GM18868 (cell line): ENCODE results near the gene ZNF653.
"Not testable (repeated sequence)": the region's sequence is repeated elsewhere in the genome, so short reads cannot be mapped to it uniquely, and the experiment has no call there.

Experiments
- ATAC-seq: cut with Tn5 transposase; IDR thresholded peaks from one replicate; pipeline ENCODE4 v1.9.1; 2021; ENCODE audit warnings: mild to moderate bottlenecking, moderate library complexity; ENCODE audit not compliant: unreplicated experiment

The ZNF653 gene

DNA sequence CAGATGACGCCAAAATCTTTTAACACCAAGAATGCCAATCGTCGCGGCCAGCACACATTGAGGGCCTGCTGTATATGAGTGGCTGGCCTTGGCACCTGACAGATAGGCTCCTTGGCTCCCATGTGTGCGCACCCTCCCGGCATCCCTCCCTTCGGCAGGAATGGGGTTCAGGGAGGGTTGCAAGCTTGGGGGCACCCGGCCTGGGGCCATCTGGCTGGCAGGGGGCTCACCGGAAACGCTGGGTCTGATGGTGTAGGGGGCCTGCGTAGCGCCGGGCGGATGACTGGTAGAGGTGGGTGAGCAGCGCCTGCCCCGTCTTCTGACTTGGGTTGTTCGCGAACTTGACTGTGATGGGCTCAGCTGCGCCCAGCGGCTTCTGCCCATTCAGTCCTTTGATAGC is 47.8 kb downstream of the ZNF653 start:
- no peak for ATAC-seq

DNA sequence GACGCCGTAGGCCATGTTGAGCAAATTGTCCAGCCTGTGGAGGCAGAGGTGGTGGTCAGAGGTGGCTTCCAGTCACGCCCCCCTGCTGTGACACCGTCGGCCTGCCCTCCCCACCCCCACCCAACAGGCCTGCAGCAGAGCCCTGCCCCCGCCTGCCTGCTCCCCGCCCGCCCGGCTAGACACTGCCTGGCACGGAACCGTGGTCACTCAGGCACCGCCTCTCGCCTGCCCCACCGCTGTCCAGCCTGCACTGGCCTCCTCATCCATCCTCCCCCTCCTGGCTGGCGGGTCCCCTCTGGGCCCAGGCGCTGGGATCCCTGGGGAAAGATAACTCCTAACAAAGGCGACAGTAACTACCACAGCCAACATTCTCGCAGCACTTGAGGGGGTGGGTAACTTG is 48.5 kb downstream of the ZNF653 start:
- ATAC-seq = no peak

DNA sequence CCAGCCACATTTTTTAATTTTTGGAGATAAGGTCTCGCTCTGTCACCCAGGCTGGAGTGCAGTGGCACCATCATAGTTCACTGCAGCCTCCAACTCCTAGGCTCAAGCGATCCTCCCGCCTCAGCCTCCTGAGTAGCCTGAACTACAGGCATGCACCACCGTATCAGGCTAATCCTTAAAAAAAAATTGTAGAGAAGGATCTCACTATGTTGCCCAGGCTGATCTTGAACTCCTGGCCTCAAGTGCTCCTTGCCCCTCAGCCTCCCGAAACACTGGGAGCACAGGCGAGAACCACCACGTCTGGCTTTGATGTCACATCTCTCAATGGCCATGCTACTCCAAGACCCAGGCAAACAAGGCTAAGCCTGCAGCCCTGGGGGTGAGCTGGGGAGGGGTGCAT is 49.0 kb downstream of the ZNF653 start:
- ATAC-seq = no peak

DNA sequence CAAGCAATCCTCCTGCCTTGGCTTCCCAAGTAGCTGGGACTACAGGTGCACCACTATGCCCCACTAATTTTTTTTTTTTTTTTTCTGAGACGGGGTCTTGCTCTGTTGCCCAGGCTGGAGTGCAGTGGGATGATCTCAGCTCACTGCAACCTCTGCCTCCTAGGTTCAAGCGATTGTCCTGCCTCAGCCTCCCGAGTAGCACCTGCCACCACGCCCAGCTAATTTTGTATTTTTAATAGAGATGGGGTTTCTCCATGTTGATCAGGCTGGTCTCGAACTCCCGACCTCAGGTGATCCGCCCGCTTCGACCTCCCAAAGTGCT is 50.4 kb downstream of the ZNF653 start:
- ATAC-seq = not testable (repeated sequence)

DNA sequence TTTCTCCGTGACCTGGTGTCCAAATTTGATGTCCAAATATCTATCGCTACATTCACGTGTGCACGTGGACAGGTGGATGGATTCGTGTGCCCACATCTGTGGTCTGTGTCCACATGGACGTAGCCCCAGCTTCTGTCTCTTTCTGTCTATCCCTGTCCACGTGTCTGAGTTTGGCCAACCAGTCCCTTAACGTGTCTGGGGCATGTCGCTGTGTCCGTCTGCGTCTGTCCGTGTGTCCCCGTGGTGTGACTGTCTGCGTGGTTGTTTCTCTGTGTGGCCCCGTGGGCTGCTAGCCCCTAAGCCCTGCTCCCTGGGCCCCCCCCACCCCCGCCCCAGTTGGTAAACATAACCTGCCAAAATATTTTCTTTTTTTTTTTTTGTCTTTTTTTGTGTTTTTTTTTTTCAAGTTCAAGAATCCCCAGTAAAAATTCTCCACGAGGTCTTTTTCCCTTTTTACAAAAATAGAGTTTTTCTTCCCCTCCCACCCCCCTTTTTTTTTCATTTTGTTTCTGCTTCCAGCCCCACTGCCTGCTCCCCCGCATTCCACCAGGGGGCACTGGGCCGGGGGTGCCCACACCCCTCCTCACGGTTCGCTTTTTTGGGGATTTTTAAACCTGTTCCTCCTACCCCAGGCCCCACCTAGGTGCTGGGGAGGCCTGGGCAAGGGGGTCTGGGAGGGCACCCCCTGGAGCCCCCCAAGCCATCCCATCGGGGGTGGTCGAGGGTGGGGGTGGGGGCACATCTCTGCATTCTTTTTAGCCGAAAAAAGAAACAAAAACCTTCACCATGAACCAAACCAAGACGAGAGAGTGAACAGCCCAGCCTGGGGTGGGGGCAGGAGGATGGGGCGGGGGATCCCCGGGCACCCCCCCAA is 51.9 kb downstream of the ZNF653 start:
- ATAC-seq = no peak

DNA sequence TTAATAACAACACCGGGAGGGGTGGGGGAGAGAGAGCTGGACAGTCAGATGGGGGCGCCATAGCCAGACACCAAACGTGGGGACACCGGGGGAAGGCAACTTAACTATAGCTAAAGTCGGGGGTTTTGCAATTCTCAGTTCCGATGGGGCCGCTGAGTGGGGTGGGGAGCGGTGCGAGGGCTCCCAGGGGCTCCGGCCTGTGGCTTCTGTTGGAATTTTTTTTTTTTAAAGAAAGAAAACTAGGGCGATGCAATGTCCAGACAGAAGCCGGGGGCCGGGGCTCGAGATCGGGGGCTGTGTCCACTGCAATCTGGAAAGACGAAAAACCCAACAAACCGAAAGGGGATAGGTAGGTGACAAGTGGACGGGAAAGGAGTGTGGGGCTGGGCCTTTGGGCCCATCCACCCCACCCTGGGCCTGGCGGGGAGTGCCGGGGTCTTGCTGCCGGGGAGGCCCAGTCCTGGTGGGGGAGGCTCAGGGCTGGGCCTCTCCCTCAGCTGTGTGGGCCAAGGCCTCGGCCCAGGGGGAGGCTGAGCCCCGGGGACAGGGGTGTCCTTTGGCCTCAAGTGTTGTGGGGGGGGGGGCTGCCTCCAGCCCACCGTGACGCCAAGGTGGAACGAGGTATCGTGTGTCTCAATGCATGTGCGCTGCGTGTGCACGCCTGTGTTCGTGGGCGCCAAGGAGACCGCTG is 52.9 kb downstream of the ZNF653 start:
- no peak for ATAC-seq

DNA sequence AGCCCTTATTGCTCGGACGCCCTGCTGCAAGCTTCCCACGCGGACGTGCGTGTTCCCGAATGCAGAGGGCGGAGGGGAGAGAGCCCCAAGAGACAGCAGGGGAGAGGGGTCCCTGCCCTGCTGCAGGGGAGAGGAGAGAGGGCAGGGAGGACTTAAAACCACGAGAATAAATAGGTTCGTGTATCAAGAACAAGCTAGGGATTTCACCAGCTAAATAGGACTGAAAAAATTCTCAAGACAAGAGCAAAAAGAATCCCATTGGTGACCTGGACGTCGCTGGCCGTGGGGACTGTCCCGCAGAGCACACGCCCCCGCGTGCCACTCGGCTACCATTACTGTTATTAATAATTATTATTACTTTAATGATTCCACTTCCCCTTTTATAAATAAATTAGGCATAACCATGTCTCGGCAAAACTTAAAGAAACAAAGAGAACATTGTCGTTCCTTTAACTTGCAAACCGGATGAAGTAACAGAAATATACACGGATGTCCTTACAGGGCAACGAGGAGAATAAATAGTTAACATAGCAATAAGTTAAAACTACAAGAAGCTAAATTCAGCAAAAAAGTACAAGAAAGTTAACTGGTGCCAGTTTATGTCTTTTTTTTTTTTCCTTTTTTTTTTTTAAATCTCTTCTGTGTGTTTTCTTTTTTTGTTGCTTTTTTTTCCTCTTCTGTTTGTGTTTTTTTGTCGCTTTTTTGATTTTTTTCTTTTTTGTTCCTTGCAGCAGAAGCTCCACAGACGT is 53.6 kb downstream of the ZNF653 start:
- ATAC-seq = no peak

DNA sequence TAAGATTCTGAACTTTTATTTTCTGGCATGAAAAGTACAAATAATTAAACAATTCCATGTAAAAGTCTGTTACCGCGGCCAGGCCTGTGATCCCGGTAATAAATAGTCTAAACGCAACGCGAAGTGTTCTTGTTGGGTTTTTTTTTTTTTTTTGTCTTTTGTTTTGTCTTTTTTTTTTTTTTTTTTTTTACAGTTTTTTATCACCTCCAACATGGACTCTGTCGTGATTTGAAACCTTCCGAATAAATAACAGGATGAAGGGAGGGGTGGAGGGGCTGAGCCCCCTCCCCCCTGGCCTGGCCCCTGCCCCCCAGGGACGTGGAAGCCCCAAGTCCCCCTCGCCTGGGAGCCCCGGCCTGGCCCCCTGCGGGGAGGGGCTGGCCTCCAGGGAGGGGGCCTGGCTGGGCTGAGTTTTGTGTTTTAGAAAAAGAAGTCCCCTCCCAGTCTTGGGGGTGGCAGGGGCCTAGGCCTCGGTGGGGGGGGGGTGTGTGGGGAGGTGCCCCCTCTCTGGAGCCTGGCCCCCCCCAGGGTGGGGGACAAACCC is 54.2 kb downstream of the ZNF653 start:
- ATAC-seq = no peak

DNA sequence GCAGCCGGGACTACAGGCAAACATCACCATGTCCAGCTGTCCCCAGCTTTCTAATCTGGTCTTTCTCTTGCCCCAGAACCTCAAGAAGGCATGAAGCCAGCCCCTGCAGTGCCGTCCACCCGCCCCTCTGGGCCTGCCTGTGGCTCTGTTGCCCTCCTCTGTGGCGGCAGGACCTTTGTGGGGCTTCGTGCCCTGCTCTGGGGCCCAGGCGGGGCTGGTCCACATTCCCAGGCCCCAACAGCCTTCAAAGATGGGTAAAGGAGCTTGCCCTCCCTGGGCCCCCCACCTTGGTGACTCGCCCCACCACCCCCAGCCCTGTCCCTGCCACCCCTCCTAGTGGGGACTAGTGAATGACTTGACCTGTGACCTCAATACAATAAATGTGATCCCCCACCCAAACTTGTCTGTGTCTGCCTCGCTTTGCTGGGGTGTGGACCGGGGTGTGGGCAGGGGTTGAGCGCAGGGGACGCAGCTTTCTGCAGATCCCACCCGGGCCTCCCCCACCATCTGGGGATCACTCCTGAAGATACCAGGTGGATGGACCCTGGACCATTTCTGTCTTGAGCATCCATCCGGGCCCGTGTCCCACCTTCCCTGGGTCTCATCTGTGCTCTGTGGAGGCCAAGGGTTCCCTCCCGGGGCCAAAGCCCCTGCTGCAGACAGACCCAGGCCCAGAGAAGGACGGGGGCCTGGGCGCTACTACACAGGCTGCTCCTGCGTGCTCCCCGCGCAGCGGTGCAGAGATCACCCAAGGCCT is 54.9 kb downstream of the ZNF653 start:
- no peak for ATAC-seq

DNA sequence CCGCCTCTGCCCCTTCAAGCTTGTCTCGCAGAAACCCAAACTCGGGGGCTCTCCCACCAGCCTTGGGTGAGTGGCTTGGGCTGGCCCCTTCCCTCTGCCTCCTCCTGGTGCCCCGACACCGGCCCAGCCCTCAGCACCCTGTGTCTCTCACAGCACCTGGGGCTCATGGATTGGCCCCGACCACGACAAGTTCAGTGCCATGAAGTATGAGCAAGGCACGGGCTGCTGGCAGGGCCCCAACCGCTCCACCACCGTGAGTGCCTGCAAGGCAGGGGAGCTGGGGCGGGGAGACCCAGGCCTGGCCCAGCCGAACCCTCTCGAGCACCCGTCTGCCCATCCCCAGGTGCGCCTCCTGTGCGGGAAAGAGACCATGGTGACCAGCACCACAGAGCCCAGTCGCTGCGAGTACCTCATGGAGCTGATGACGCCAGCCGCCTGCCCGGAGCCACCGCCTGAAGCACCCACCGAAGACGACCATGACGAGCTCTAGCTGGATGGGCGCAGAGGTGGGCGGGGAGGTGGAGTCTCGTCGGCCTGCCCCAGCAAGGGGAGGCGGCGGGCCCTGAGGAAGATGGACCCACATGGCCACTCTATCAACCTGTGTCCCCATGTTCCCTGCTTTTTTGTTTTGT is 56.6 kb downstream of the ZNF653 start:
- no peak for ATAC-seq

DNA sequence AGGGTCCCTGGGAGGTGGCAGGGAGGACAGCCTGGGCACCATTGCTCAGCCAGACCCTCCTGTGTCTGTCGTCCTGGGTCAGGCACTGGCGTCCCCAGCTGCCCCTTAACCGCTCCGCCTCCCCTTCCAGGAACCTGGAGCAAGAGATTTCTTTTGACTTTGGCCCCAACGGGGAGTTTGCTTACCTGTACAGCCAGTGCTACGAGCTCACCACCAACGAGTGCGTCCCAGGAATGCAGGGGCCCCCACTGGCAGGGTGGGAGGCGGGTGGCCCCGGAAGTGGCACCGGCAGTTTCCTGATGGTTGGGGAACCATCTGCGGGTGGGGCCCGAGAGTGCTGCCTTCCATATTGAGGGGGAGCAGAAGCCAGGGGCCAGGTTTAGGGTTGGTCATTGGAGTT is 57.2 kb downstream of the ZNF653 start:
- no peak for ATAC-seq

DNA sequence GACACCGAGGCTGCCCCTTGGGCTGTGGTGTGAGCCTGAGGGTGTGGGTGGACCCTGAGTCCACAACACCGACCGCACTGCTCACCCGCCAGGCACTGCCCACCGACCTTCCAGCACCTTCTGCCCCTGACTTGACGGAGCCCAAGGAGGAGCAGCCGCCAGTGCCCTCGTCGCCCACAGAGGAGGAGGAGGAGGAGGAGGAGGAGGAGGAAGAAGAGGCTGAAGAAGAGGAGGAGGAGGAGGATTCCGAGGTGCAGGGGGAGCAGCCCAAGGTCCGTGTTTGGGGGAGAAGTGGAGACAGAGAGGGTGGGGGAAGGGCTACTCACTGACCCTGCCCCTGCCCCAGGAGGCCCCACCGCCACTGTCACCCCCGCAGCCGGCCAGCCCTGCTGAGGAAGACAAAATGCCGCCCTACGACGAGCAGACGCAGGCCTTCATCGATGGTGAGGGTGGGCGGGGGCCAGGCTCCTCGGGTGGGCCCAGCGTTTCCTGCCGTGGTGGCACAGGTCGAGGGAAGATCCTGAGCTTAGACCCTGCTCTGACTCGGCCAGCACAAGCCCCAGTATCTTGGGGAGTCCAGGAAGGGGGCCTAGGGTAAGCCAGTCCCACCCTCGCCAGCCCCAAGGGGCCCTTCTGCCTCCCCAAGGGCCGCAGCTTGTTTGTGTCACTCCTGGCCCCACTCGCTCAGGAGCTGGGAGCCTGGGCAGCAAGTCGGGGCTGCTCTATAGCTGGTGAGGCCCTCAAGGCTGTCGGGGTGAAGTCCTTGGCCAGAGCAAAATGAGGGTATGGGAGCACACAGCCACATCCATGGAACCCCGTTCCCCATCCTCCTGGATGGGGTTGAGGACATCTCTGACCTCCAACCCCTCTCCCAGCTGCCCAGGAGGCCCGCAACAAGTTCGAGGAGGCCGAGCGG is 58.0 kb downstream of the ZNF653 start:
- ATAC-seq = no peak

DNA sequence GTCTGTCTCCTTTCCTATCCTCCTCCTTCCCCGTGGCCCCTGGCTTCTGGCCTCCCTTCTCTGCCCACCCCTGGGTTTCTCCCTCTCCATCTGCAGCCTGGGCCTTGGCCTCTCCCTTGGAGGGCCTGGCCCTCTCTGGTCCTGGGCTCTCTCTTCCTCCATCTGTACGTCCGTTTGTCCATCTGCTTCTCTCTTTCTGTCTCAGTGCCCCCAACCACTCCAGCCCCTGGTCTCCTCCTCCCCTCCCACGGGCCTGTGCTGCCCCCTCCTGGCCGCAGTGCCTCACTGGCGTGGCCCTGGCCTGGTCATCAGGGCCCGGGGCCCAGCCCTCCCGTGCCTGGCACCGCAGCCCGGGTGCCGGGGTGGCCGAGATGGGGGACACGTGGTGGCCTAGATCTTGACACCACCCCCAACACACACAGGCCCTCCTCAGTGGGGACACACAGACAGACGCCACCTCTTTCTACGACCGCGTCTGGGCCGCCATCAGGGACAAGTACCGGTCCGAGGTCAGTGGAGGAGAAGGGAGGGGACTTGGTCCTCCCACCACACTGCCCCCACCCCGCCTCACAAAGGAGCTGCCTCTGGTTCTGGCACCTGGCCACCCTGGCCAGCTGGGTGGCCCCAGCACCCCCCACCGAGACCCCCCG is 58.9 kb downstream of the ZNF653 start:
- ATAC-seq = no peak

DNA sequence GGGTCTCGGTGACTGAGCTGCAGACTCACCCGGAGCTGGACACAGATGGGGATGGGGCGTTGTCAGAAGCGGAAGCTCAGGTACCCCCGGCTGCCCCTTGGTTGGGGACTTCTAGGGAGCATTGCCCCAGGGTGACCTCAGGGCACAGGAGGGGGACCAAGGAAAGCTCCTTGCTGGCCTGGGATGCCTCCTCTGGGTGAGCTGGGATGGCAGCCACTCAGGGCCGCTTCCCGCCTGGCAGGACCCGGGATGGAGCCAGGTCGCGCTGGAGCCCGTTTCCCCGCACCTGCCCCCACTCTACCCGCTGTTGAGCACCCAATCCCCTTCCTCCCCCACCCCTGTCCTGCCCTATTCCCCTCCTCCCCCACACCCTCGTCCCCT is 59.4 kb downstream of the ZNF653 start:
- ATAC-seq = no peak

DNA sequence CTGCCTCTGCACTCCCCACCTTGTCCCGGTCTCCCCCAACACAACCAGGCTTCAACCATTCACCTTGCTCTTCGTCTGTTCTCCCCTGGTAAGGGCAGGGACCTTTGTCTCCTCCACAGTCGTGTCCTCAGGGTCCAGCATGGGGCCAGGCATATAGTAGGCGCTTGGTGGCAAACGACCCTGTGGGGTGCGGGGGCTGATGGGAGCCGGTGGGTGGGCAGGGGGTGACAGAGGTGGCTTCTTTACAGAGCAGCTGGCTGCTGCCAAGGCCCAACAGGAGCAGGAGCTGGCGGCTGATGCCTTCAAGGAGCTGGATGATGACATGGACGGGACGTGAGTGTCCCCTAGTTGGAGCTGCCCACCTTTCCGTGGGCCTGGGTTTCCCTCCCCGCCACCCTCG is 60.5 kb downstream of the ZNF653 start:
- no peak for ATAC-seq

DNA sequence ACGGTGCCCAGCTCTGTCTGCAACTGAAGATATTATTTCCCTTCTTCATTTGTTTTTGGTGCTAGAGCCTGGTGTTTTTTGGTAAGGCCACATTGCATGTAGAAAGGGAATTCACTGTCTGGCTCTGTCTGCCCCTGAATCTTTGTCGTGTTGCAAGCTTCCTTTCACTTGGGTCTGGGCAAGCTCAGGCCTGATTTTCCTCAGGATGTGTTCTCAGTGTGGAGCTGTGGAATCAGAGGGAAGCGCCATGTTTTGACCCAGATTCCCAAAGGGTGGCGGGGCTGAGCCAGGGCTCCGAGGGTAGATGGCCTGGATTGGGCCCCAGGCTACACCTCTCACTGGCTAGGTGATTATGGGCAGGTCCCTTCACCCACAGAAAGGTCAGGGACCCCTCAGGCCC is 61.6 kb downstream of the ZNF653 start:
- no peak for ATAC-seq

DNA sequence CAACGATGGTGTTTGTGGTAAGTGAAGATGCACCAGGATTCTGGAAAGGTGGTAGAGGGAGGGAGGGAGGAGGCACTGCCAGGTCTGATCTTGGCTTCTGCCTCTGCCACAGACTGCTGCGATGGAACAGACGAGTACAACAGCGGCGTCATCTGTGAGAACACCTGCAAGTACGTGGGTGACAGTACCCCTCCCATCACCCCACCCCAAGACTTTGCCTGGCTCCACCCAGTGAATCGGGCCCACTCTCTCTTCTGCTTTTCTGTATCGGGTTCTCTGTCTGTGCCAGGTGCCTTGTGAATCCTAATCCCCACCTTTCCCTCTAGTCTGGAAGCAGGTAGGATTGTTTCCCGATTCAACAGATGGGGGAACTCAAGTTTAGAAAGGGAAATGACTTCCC is 67.7 kb downstream of the ZNF653 start:
- no peak for ATAC-seq

DNA sequence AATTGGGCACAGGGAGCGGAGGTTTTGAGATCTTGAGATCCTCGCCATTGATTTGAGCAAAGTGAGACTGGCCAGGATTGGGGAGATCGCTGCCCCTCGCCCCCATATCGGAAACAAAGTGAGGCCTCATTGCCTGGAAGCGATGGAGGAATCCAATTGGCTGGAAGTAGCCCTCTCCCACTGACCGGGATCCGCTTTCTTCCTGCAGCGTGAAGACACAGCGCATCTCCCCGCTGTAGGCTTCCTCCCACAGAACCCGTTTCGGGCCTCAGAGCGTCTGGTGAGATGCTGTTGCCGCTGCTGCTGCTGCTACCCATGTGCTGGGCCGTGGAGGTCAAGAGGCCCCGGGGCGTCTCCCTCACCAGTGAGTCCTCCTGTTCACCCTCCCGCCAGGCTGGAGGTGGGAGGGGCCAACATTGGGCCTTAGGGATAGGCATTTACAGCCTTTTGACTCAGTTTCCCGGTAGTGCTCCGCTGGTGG is 69.8 kb downstream of the ZNF653 start:
- ATAC-seq = no peak
